Stimulated activated CD8-positive, alpha-beta memory T cell treated with anti-CD3 and anti-CD28 coated beads, Interleukin-12 subunit alpha, Interleukin-12 subunit beta, amount 100 ng/mL, for 1 hour (primary cell): ENCODE results near the gene PLA2G12A.

ENCODE experiments used
- DNase-seq: peaks from one replicate; pipeline ENCODE4 v3.0.0-alpha.2; 2020; ENCODE audit warnings: low read depth

The PLA2G12A gene

GRCh38 chr4:109676886-109677285 is 53.0 kb downstream of the PLA2G12A start:
- no peak for DNase-seq

GRCh38 chr4:109675843-109676242 is 54.0 kb downstream of the PLA2G12A start:
- DNase-seq, result no peak

- no peak for DNase-seq
These were observed 54.7 kb downstream of the PLA2G12A start for GRCh38 chr4:109675181-109675580.

- no peak for DNase-seq
These were observed 56.6 kb downstream of the PLA2G12A start for GRCh38 chr4:109673303-109673702.

- DNase-seq, result no peak
These were observed 57.5 kb downstream of the PLA2G12A start for GRCh38 chr4:109672169-109672930.

- DNase-seq, result no peak
These were observed 58.5 kb downstream of the PLA2G12A start for GRCh38 chr4:109671350-109671749.

GRCh38 chr4:109665783-109666485 is 63.9 kb downstream of the PLA2G12A start:
- no peak for DNase-seq

- no peak for DNase-seq
These were observed 67.1 kb downstream of the PLA2G12A start for GRCh38 chr4:109662771-109663170.

GRCh38 chr4:109662116-109662515 is 67.8 kb downstream of the PLA2G12A start:
- no peak for DNase-seq
